HepG2 (cell line): ENCODE measurements around the gene PANK4. TPM values are rescaled to one million over a fixed set of nuclear protein-coding genes. Genes with fewer than 3 reads are reported as not detected.

Experiments used
- ATAC-seq: fragments of 200-7000 bp; cut with Tn5 transposase; 3 replicates; pipeline ENCODE4 v1.9.1; 2020; ENCODE audit warnings: mild to moderate bottlenecking, moderate library complexity
- BruUV-seq: library from RNA; stranded (reverse); fragments of 400-500 nt; replicated peaks from 2 replicates; lab custom pipeline; 2021; lab: Mats Ljungman, UMichigan
- CTCF ChIA-PET: fragments of 300-600 bp; formaldehyde crosslinking; extraction: SDS; loops from one replicate; lab custom pipeline; 2021; ENCODE audit warnings: low total read pairs, inconsistent platforms, low intra/inter-chr PET ratio; lab: Yijun Ruan, JAX
- POLR2A ChIA-PET: fragments of 350-600 bp; sonication (Branson Sonifier 250); formaldehyde crosslinking; loops from one replicate; lab custom pipeline; 2020; ENCODE audit warnings: antibody characterized with exemption, inconsistent platforms; lab: Yijun Ruan, JAX
- DNase-seq: peaks from one replicate; pipeline ENCODE4 v3.0.0-alpha.2; 2015; ENCODE audit warnings: low spot score
- FAIRE-seq: peaks from 3 replicates; lab custom pipeline; 2011; peaks lifted over from hg19 to GRCh38; lab: Jason Lieb, UNC
- H2AFZ ChIP-seq: one replicate; pipeline ENCODE4 v1.6.1; 2011; ENCODE audit warnings: low read length, inconsistent platforms
- H3K27ac ChIP-seq: fragments of 300-600 bp; 3 replicates; pipeline ENCODE4 v1.8.0; 2011; ENCODE audit warnings: mixed run types, mild to moderate bottlenecking, mixed read lengths, low read length, inconsistent platforms; ENCODE audit not compliant: insufficient read depth; ENCODE audit errors: extremely low read length
- H3K27me3 ChIP-seq, 2 experiments: fragments of 200-600 bp in 1 of 2; 2 replicates in 1 of 2; 3 replicates in 1 of 2; pipeline versions ENCODE4 v1.6.0 to v1.8.0; 2011; ENCODE audit warnings: low read length in 2 of 2, mild to moderate bottlenecking in 2 of 2, moderate library complexity in 2 of 2, inconsistent platforms in 1 of 2; ENCODE audit not compliant: insufficient read depth in 2 of 2, control insufficient read depth in 1 of 2
- H3K36me3 ChIP-seq, 2 experiments: fragments of 200-600 bp in 1 of 2; replicated peaks in 1 of 2; 2 replicates in 1 of 2; 3 replicates in 1 of 2; pipeline versions ENCODE4 v1.5.1 to v1.8.0; 2011; ENCODE audit warnings: low read length in 2 of 2, inconsistent platforms in 1 of 2; ENCODE audit not compliant: insufficient read depth in 2 of 2, control insufficient read depth in 1 of 2
- H3K4me1 ChIP-seq: 2 replicates; pipeline ENCODE4 v1.5.1; 2012; ENCODE audit warnings: low read length, inconsistent platforms; ENCODE audit not compliant: insufficient read depth
- H3K4me2 ChIP-seq: 2 replicates; pipeline ENCODE4 v1.6.0; 2011; ENCODE audit warnings: low read depth, low read length, inconsistent platforms
- H3K4me3 ChIP-seq, 3 experiments: fragments of 200-600 bp in 1 of 3; sonication (generic), shearing (Covaris generic) in 1 of 3; replicated peaks in 1 of 3; 2 replicates each; pipeline ENCODE4 v1.5.1; 2011 to 2016; ENCODE audit warnings: low read length in 3 of 3, inconsistent platforms in 2 of 3, low read depth in 2 of 3, mild to moderate bottlenecking in 2 of 3, control low read depth in 1 of 3, mixed read lengths in 1 of 3; ENCODE audit not compliant: insufficient read depth in 1 of 3
- H3K79me2 ChIP-seq: one replicate; pipeline ENCODE4 v1.6.1; 2011; ENCODE audit warnings: low read length, inconsistent platforms; ENCODE audit not compliant: insufficient read depth
- H3K9ac ChIP-seq: 2 replicates; pipeline ENCODE4 v1.6.0; 2011; ENCODE audit warnings: mild to moderate bottlenecking, low read depth, low read length, inconsistent platforms; ENCODE audit not compliant: insufficient read depth
- H3K9me3 ChIP-seq: 2 replicates; pipeline ENCODE4 v1.5.1; 2012; ENCODE audit warnings: mild to moderate bottlenecking, low read length
- H4K20me1 ChIP-seq: 2 replicates; pipeline ENCODE4 v1.6.0; 2011; ENCODE audit warnings: inconsistent platforms, mild to moderate bottlenecking, low read length, moderate library complexity; ENCODE audit not compliant: insufficient read depth
- AGO2 ChIP-seq: fragments of 200-400 bp; formaldehyde crosslinking; optimal IDR thresholded peaks from 2 replicates; pipeline ENCODE3; 2017; ENCODE audit warnings: mild to moderate bottlenecking, low read depth, low read length, moderate library complexity
- ATAD3A ChIP-seq: sonication (generic); formaldehyde crosslinking; IDR thresholded peaks from 2 replicates; pipeline ENCODE4 v1.4.0; 2020; ENCODE audit warnings: missing genetic modification reagents
- IRF2 ChIP-seq: IDR thresholded peaks from 2 replicates; pipeline ENCODE4 v1.6.1; 2018; ENCODE audit warnings: missing genetic modification reagents, missing compliant biosample characterization
- SP1 ChIP-seq, 2 experiments: fragments of 450-650 bp in 1 of 2; sonication (generic) in 1 of 2; formaldehyde crosslinking in 1 of 2; IDR thresholded peaks; 2 replicates each; pipeline versions ENCODE4 v1.4.0 to v1.6.1; 2016 to 2020; ENCODE audit warnings: missing genetic modification reagents in 1 of 2
- ZBTB49 ChIP-seq: sonication (generic); formaldehyde crosslinking; IDR thresholded peaks from 2 replicates; pipeline ENCODE4 v1.4.0; 2020; ENCODE audit warnings: missing genetic modification reagents, borderline replicate concordance
- ZNF652 ChIP-seq: IDR thresholded peaks from 2 replicates; pipeline ENCODE4 v1.6.1; 2016; ENCODE audit warnings: low read depth, borderline replicate concordance
- ZNF746 ChIP-seq: sonication (generic); formaldehyde crosslinking; IDR thresholded peaks from 2 replicates; pipeline ENCODE4 v1.8.0; 2022; ENCODE audit warnings: mild to moderate bottlenecking, missing genetic modification reagents
- ZSCAN22 ChIP-seq: sonication (generic); formaldehyde crosslinking; IDR thresholded peaks from 2 replicates; pipeline ENCODE4 v1.4.0; 2020; ENCODE audit warnings: mild to moderate bottlenecking, missing genetic modification reagents
- WGBS: methylation state at CpG from one replicate; pipeline ENCODE4 v1.1.6; 2017; ENCODE audit warnings: low lambda C conversion rate; 5-methylcytosine and 5-hydroxymethylcytosine counted together
- in situ Hi-C: cut with HindIII; loops from 2 replicates; pipeline ENCODE4 v1.10.0; 2017; ENCODE audit warnings: low pct_unique_long_range_greater_than_20kb; ENCODE audit not compliant: extremely low pct_ligation_motif_present
- intact Hi-C: fragments of 100-400 bp; cut with micrococcal nuclease; formaldehyde crosslinking; loops from one replicate; pipeline ENCODE4 v1.10.0; 2022; ENCODE audit not compliant: unreplicated experiment
- polyA plus RNA-seq, 8 experiments: library from polyadenylated mRNA; depleted of rRNA in 3 of 8; stranded (reverse) in 7 of 8; unstranded in 1 of 8; fragments of >200 nt; fragmentation: Illumina TruSeq in 4 of 8; extraction: Trizol in 4 of 8; gene quantifications; 2 replicates each; pipeline versions ENCODE4 v1.2.1 to v1.2.3, GENCODE V29; 2011 to 2016; ENCODE audit warnings: low read depth in 4 of 8, missing spikeins in 1 of 8, mixed read lengths in 1 of 8; ENCODE audit not compliant: insufficient read depth in 1 of 8
- total RNA-seq, 5 experiments: library from RNA; depleted of rRNA; stranded (reverse); fragments of >200 nt; fragmentation: Illumina TruSeq; extraction: Trizol; gene quantifications; 2 replicates each; pipeline ENCODE4 v1.2.3, GENCODE V29; 2016; ENCODE audit warnings: low read depth in 1 of 5
- TF ChIP-seq, protein P1 (sequence below): sonication (generic); formaldehyde crosslinking; IDR thresholded peaks from 2 replicates; pipeline ENCODE4 v1.4.0; 2020; ENCODE audit warnings: missing genetic modification reagents

PANK4 gene
- total and polyA plus RNA-seq, 2 of the 13 experiments (the other 11 are each of a cell fraction or from before 2014, with no cell fraction given), result 17.4 to 19.3 TPM

DNA sequence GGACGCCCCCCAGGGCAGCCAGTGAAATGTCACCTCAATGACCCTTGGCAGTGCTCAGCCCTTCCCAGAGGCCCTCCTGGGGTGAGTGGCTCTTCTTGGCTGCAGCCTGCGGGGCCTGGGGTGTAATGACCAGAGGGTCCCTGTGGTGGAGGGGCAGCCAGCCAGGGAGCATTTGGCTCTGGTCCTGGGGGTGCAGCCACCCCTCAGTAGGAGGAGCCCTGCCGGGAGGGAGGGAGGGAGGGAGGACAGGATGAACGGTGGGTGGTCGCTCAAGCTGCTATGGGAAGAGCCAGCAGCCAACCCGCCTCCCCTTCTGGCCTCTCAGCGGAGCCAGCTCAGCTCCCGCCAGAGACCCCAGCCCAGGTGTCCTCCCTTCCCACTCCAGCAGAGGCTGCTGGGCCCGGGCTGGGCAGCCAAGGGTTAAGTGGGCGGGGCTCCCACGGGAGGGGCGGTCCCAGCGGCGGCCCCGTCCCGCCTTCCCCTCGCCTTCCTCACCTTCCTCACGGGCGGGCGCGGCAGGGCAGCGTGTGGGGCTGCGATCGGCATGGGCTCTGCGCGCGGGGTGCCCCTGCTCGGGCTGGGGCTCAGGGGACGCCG lies 59.3 kb downstream of the PANK4 start:
- Histone ChIP-seq H3K27ac (no peak overlapping the region), H3K4me1 (no peaks in the 10 kb centered on the region), H3K4me2 (no peak overlapping the region), H3K36me3 (no peaks in the 10 kb centered on the region), H3K9ac (no peak overlapping the region), H3K27me3 (peaks cover 24 to 81% of the 10 kb centered on the region in 2 experiments), H3K9me3 (no peaks in the 10 kb centered on the region), H3K79me2 (no peaks in the 10 kb centered on the region), H3K4me3 (no peak overlapping the region), H4K20me1 (0 out of 2 replicates have a peak, but pooled peaks cover 3% of the 10 kb centered on the region), H2AFZ (no peak overlapping the region)
- intact Hi-C loops, result no loop called here
- DNase-seq (no peak), FAIRE-seq (no peak), ATAC-seq (no peak)
- WGBS, result 0% methylated on average over 3 of the region's 30 CpGs
- CTCF ChIA-PET, result no interaction called here
- POLR2A ChIA-PET, result no interaction called here
- BruUV-seq, result no TSS peak
- TF ChIP-seq ZNF652 (CRISPR knock-in tag), result peak; percentile 75
- TF ChIP-seq SP1 (IDR thresholded peaks at IDR 0.05), result no peak
- TF ChIP-seq SP1 (CRISPR knock-in tag; IDR thresholded peaks at IDR 0.05), result peak; percentile 42; the same call in 1 of the 2 replicates
- TF ChIP-seq IRF2 (CRISPR knock-in tag), result no peak
- in situ Hi-C loops, result no loop called here

DNA sequence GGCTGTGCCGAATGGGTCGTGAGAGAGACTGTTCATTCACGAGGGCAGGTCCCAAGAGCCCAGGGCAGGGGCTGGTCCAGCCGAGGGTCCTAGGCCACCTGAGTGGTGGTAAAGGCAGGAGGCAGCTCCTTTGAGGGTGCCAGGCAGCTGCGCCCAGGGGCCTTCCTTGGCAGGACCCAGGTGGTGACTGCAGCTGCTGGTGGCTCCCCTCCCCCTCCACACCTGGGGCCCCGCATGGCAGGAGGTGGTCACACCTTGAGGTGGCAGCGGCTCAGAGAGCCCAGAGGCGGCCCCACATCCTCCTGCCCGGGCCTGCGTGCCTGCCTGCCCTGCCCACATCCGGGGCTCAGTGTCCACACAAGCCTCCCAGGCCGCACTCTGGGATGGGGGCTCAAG lies 60.1 kb downstream of the PANK4 start:
- H3K9me3 ChIP-seq, result no peaks in the 10 kb centered on the region
- no peaks in the 10 kb centered on the region for H3K36me3 ChIP-seq
- 0% methylated on average over 4 of the region's 12 CpGs for WGBS
- no peaks in the 10 kb centered on the region for H3K4me1 ChIP-seq
- POLR2A ChIA-PET, result no interaction called here
- BruUV-seq, result no TSS peak
- in situ Hi-C loops (no loop called here), intact Hi-C loops (no loop called here)
- peaks cover 24 to 84% of the 10 kb centered on the region in 2 experiments for H3K27me3 ChIP-seq
- H3K79me2 ChIP-seq, result no peaks in the 10 kb centered on the region
- FAIRE-seq (no peak), ATAC-seq (no peak), DNase-seq (no peak)
- H3K27ac ChIP-seq, result no peak overlapping the region
- H3K4me2 ChIP-seq, result no peak overlapping the region
- H3K4me3 ChIP-seq, result no peak overlapping the region
- H2AFZ ChIP-seq, result no peak overlapping the region
- CTCF ChIA-PET, result no interaction called here
- no peak overlapping the region for H3K9ac ChIP-seq
- 0 out of 2 replicates have a peak, but pooled peaks cover 3% of the 10 kb centered on the region for H4K20me1 ChIP-seq
- TF ChIP-seq ZBTB49 (CRISPR knock-in tag), result no peak
- TF ChIP-seq ATAD3A (CRISPR knock-in tag), result no peak
- TF ChIP-seq ZNF746 (CRISPR knock-in tag), result no peak
- TF ChIP-seq, protein P1, sequence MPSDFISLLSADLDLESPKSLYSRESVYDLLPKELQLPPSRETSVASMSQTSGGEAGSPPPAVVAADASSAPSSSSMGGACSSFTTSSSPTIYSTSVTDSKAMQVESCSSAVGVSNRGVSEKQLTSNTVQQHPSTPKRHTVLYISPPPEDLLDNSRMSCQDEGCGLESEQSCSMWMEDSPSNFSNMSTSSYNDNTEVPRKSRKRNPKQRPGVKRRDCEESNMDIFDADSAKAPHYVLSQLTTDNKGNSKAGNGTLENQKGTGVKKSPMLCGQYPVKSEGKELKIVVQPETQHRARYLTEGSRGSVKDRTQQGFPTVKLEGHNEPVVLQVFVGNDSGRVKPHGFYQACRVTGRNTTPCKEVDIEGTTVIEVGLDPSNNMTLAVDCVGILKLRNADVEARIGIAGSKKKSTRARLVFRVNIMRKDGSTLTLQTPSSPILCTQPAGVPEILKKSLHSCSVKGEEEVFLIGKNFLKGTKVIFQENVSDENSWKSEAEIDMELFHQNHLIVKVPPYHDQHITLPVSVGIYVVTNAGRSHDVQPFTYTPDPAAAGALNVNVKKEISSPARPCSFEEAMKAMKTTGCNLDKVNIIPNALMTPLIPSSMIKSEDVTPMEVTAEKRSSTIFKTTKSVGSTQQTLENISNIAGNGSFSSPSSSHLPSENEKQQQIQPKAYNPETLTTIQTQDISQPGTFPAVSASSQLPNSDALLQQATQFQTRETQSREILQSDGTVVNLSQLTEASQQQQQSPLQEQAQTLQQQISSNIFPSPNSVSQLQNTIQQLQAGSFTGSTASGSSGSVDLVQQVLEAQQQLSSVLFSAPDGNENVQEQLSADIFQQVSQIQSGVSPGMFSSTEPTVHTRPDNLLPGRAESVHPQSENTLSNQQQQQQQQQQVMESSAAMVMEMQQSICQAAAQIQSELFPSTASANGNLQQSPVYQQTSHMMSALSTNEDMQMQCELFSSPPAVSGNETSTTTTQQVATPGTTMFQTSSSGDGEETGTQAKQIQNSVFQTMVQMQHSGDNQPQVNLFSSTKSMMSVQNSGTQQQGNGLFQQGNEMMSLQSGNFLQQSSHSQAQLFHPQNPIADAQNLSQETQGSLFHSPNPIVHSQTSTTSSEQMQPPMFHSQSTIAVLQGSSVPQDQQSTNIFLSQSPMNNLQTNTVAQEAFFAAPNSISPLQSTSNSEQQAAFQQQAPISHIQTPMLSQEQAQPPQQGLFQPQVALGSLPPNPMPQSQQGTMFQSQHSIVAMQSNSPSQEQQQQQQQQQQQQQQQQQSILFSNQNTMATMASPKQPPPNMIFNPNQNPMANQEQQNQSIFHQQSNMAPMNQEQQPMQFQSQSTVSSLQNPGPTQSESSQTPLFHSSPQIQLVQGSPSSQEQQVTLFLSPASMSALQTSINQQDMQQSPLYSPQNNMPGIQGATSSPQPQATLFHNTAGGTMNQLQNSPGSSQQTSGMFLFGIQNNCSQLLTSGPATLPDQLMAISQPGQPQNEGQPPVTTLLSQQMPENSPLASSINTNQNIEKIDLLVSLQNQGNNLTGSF (CRISPR knock-in tag), result no peak
- no peak for TF ChIP-seq AGO2
- no peak for TF ChIP-seq ZSCAN22 (CRISPR knock-in tag)
